Body of pancreas (tissue), 4 donors: ENCODE measurements around the gene NRG3.

ENCODE experiments used
- POLR2A ChIP-seq, 3 donors: fragments of 450-650 bp; IDR thresholded peaks; one replicate each; pipeline ENCODE4 v1.6.1; 2016; ENCODE audit warnings: antibody characterized with exemption in 3 of 3, mild to moderate bottlenecking in 2 of 3
- TF ChIP-seq, protein P1 (sequence below), 7 experiments: fragments of 450-650 bp in 4 of 7; fragments of 200-600 bp in 3 of 7; sonication (generic) in 3 of 7; IDR thresholded peaks; one replicate each; pipeline ENCODE4 v1.5.1; 2016 to 2019; ENCODE audit warnings: antibody characterized with exemption in 7 of 7

DNA sequence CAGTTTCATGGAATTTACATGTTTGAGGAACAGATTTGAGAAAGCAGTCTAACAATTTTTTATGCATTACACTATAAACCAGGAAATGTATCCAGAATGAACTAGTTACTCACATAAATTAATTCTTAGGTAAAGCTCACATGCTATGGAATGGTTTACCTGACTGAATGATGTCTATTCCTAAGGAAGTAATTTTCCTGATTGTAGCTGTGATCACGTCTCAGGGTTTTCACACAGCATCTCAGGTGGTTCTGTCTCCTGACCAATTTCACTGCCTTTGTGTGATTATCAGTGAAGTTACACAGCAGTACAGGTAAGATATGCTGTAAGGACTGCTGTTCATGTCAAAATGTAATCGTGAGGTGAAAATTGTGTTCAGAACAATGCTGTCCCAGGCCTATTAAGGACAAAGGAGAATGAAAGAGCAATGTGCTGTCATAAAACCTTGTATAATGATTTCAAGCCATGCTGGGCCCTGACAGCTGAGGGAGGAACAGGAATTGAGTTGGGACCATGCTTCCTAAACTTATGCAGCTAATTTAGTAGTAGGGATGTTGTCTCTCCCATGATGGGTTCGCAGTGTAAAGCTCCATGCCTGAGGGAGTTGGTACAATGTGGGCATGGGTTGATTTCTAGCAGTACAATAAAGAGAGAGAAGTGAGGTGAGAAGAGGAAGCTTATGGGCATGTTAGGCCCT lies 631.8 kb downstream of the NRG3 start:
- TF ChIP-seq, protein P1, sequence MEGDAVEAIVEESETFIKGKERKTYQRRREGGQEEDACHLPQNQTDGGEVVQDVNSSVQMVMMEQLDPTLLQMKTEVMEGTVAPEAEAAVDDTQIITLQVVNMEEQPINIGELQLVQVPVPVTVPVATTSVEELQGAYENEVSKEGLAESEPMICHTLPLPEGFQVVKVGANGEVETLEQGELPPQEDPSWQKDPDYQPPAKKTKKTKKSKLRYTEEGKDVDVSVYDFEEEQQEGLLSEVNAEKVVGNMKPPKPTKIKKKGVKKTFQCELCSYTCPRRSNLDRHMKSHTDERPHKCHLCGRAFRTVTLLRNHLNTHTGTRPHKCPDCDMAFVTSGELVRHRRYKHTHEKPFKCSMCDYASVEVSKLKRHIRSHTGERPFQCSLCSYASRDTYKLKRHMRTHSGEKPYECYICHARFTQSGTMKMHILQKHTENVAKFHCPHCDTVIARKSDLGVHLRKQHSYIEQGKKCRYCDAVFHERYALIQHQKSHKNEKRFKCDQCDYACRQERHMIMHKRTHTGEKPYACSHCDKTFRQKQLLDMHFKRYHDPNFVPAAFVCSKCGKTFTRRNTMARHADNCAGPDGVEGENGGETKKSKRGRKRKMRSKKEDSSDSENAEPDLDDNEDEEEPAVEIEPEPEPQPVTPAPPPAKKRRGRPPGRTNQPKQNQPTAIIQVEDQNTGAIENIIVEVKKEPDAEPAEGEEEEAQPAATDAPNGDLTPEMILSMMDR (IDR thresholded peaks at IDR 0.05), result no peak
- TF ChIP-seq POLR2A (IDR thresholded peaks at IDR 0.05), result no peak
